Endothelial cell of umbilical vein (primary cell): ENCODE data around the gene CCER1. TPM values are rescaled to one million over a fixed set of nuclear protein-coding genes. Genes with fewer than 3 reads are reported as not detected.

Experiments used
- BruUV-seq: library from RNA; stranded (reverse); fragments of 400-500 nt; replicated peaks from 2 replicates; lab custom pipeline; 2021; lab: Mats Ljungman, UMichigan
- CTCF ChIA-PET: fragments of 300-600, 350-600 bp; sonication (Branson Sonifier 250); formaldehyde crosslinking; loops from one replicate; lab custom pipeline; 2021; ENCODE audit warnings: antibody characterized with exemption, inconsistent platforms; lab: Charles Lee
- POLR2A ChIA-PET: fragments of 300-600, 350-600 bp; sonication (Branson Sonifier 250); formaldehyde crosslinking; loops from one replicate; lab custom pipeline; 2021; ENCODE audit warnings: antibody characterized with exemption, inconsistent platforms; lab: Charles Lee
- DNase-seq: peaks from one replicate; pipeline ENCODE4 v3.0.0-alpha.2; 2011; ENCODE audit warnings: low read depth, low spot score
- FAIRE-seq: peaks from 2 replicates; lab custom pipeline; 2011; peaks lifted over from hg19 to GRCh38; lab: Jason Lieb, UNC
- H2AFZ ChIP-seq: 2 replicates; pipeline ENCODE4 v1.6.0; 2012; ENCODE audit warnings: low read depth, low read length, control low read depth, inconsistent platforms
- H3K27ac ChIP-seq: 2 replicates; pipeline ENCODE4 v1.5.1; 2011; ENCODE audit warnings: low read depth, mild to moderate bottlenecking, control low read depth, low read length, moderate library complexity; ENCODE audit not compliant: insufficient read depth
- H3K27me3 ChIP-seq, 2 experiments: 2 replicates each; pipeline versions ENCODE4 v1.6.0 to v1.6.1; 2011; ENCODE audit warnings: low read length in 2 of 2, mixed read lengths in 1 of 2; ENCODE audit not compliant: control insufficient read depth in 2 of 2, insufficient read depth in 2 of 2
- H3K36me3 ChIP-seq, 2 experiments: 2 replicates in 1 of 2; 3 replicates in 1 of 2; pipeline ENCODE4 v1.5.1; 2011; ENCODE audit warnings: low read length in 2 of 2, mild to moderate bottlenecking in 1 of 2, moderate library complexity in 1 of 2; ENCODE audit not compliant: control insufficient read depth in 2 of 2, insufficient read depth in 2 of 2; ENCODE audit errors: extremely low read depth in 1 of 2
- H3K4me1 ChIP-seq: 3 replicates; pipeline ENCODE4 v1.5.1; 2011; ENCODE audit warnings: mild to moderate bottlenecking, low read length; ENCODE audit not compliant: control insufficient read depth, insufficient read depth; ENCODE audit errors: extremely low read depth
- H3K4me2 ChIP-seq: 2 replicates; pipeline ENCODE4 v1.6.1; 2011; ENCODE audit warnings: low read length, control low read depth, mixed read lengths; ENCODE audit not compliant: insufficient read depth
- H3K4me3 ChIP-seq, 3 experiments: fragments of 200-600 bp in 1 of 3; sonication (generic), shearing (Covaris generic) in 1 of 3; replicated peaks in 1 of 3; 2 replicates each; pipeline ENCODE4 v1.5.1; 2011 to 2016; ENCODE audit warnings: control low read depth in 3 of 3, low read length in 3 of 3, mild to moderate bottlenecking in 2 of 3, inconsistent platforms in 1 of 3, low read depth in 1 of 3, moderate library complexity in 1 of 3; ENCODE audit not compliant: insufficient read depth in 1 of 3
- H3K79me2 ChIP-seq: 2 replicates; pipeline ENCODE4 v1.6.0; 2012; ENCODE audit warnings: low read length, inconsistent platforms; ENCODE audit not compliant: control insufficient read depth, insufficient read depth
- H3K9ac ChIP-seq: replicated peaks from 2 replicates; pipeline ENCODE3; 2011; ENCODE audit warnings: low read length, control low read depth; ENCODE audit not compliant: insufficient read depth; ENCODE audit errors: extremely low read depth
- H3K9me1 ChIP-seq: replicated peaks from 3 replicates; pipeline ENCODE4 v1.6.0; 2011; ENCODE audit warnings: mild to moderate bottlenecking, low read length; ENCODE audit not compliant: control insufficient read depth, insufficient read depth; ENCODE audit errors: extremely low read depth
- H3K9me3 ChIP-seq: replicated peaks from 2 replicates; pipeline ENCODE4 v1.5.1; 2012; ENCODE audit warnings: low read length, inconsistent platforms; ENCODE audit not compliant: control insufficient read depth, insufficient read depth
- H4K20me1 ChIP-seq: replicated peaks from 2 replicates; pipeline ENCODE3; 2011; ENCODE audit warnings: mild to moderate bottlenecking, low read length; ENCODE audit not compliant: control insufficient read depth, insufficient read depth; ENCODE audit errors: extremely low read depth
- FOS ChIP-seq: IDR thresholded peaks from 2 replicates; pipeline ENCODE4 v1.6.1; 2011; ENCODE audit warnings: mild to moderate bottlenecking, low read length, moderate library complexity, borderline replicate concordance; ENCODE audit not compliant: insufficient read depth
- JUN ChIP-seq: IDR thresholded peaks from 2 replicates; pipeline ENCODE4 v1.6.1; 2011; ENCODE audit warnings: borderline replicate concordance, low read depth; ENCODE audit not compliant: insufficient read length, insufficient read depth
- MYC ChIP-seq: IDR thresholded peaks from one replicate; pipeline ENCODE4 v1.6.1; 2011; ENCODE audit warnings: mild to moderate bottlenecking, low read depth, low read length
- POLR2A ChIP-seq: IDR thresholded peaks from 2 replicates; pipeline ENCODE4 v1.6.1; 2012; ENCODE audit warnings: low read depth, mild to moderate bottlenecking, control low read depth, low read length
- POLR2AphosphoS5 ChIP-seq: IDR thresholded peaks from 2 replicates; pipeline ENCODE4 v1.6.1; 2012; ENCODE audit warnings: low read depth, mild to moderate bottlenecking, control low read depth, low read length, moderate library complexity; ENCODE audit not compliant: insufficient read depth
- dilution Hi-C: fragments of 300-500 bp; cut with MboI; formaldehyde crosslinking; loops from one replicate; pipeline ENCODE4 v1.15.0; 2019; ENCODE audit warnings: low sequenced_read_pairs; ENCODE audit not compliant: extremely low pct_ligation_motif_present
- intact Hi-C: fragments of 100-400 bp; cut with micrococcal nuclease; formaldehyde crosslinking; loops from one replicate; pipeline ENCODE4 v1.10.0; 2022
- polyA plus RNA-seq, 4 experiments: library from polyadenylated mRNA; depleted of rRNA in 3 of 4; stranded (reverse) in 3 of 4; unstranded in 1 of 4; fragments of >200 nt; gene quantifications; 2 replicates each; pipeline versions ENCODE4 v1.2.1 to v1.2.3, GENCODE V29; 2011 to 2012; ENCODE audit warnings: missing spikeins in 1 of 4
- total RNA-seq: library from RNA; stranded (reverse); gene quantifications from 2 replicates; pipeline ENCODE4 v1.2.3, GENCODE V29; 2021
- TF ChIP-seq, protein P1 (sequence below): IDR thresholded peaks from 2 replicates; pipeline ENCODE4 v1.6.1; 2011; ENCODE audit not compliant: insufficient read depth, insufficient read length

The CCER1 gene
- total and polyA plus RNA-seq, 2 donors (not counting 3 experiments of a cell fraction or from before 2014, with no cell fraction given) = not detected

DNA sequence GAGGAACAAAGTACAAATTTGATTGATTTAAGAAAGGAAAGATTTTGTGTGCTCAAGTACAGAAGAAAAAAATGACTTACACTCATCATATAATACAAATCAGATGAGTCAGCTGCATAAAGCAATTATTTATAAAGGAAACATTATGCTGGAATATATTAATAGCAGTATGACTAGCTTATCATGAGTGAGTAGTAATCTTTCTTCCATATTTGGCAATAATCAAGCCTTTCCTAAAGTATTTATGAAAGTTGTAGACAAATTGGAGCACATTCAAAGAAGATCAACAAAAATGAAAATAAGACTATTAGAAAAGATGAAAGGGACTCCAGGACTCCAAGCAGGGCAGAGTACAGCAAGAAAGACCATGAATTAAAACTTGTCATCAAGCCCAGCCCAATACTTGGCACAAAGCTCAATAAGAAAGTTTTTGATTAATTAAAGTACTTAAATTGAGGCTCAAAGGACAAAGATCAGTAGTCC is 32.8 kb downstream of the CCER1 start:
- no peaks in the 10 kb centered on the region for H3K9me3 ChIP-seq
- H3K9ac ChIP-seq = peak overlapping the region; percentile 9
- H3K4me3 ChIP-seq = no peak overlapping the region
- peak overlapping the region; percentile 76 for H3K27ac ChIP-seq
- no peaks in the 10 kb centered on the region for H3K36me3 ChIP-seq
- H3K27me3 ChIP-seq = no peaks in the 10 kb centered on the region
- H3K4me1 ChIP-seq = peaks cover 10% of the 10 kb centered on the region
- ChIA-PET POLR2A (no interaction called here), CTCF (interaction anchor here (0.7 to 3.7 kb wide), 9 partner anchors 11 to 1379 kb away, joined by 3 to 14 read pairs (median 4); no protein-coding TSS in a partner anchor)
- TF ChIP-seq JUN (peak; percentile 81), FOS (peak; percentile 79)
- TF ChIP-seq, protein P1, sequence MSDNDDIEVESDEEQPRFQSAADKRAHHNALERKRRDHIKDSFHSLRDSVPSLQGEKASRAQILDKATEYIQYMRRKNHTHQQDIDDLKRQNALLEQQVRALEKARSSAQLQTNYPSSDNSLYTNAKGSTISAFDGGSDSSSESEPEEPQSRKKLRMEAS = no peak
- peak overlapping the region; percentile 34 for H3K4me2 ChIP-seq
- BruUV-seq = no TSS peak
- dilution Hi-C loops (no loop called here), intact Hi-C loops (no loop called here)
- H4K20me1 ChIP-seq = no peaks in the 10 kb centered on the region
- H3K9me1 ChIP-seq = peaks cover 2% of the 10 kb centered on the region
- no peaks in the 10 kb centered on the region for H3K79me2 ChIP-seq
- peak; percentile 77 for DNase-seq
- peak overlapping the region; percentile 20 for H2AFZ ChIP-seq
- no peak for FAIRE-seq

DNA sequence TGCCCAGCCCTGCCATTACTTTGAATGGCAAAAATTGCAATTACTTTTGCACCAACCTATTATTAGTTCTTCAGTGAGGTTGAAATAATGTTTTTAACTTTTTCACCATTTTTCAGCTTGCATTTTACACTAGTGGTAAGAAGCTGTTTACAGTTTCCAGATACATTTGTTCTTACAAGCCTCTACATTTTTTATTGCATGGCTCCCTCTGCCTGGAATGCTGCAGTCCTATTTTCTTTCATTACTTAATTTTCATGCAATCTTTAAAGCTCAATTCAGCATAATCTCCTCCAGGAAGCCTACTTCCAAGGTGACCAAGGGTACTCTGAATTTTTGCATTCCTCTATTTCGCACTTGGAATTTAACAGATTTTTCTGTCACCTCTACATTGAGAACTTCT is 33.4 kb downstream of the CCER1 start:
- no peaks in the 10 kb centered on the region for H4K20me1 ChIP-seq
- H3K36me3 ChIP-seq = no peaks in the 10 kb centered on the region
- no peak for TF ChIP-seq POLR2AphosphoS5
- no peak for TF ChIP-seq POLR2A
- TF ChIP-seq MYC = no peak
- TF ChIP-seq, protein P1 = no peak
- no peak for TF ChIP-seq FOS
- H3K4me2 ChIP-seq = peak overlapping the region; percentile 34
- no peaks in the 10 kb centered on the region for H3K9me3 ChIP-seq
- CTCF ChIA-PET = interaction anchor here (0.7 to 3.7 kb wide), 8 partner anchors 10 to 1379 kb away, joined by 3 to 14 read pairs (median 4); no protein-coding TSS in a partner anchor
- H3K27me3 ChIP-seq = no peaks in the 10 kb centered on the region
- no peaks in the 10 kb centered on the region for H3K79me2 ChIP-seq
- no peak overlapping the region for H3K4me3 ChIP-seq
- peak overlapping the region; percentile 76 for H3K27ac ChIP-seq
- peaks cover 2% of the 10 kb centered on the region for H3K9me1 ChIP-seq
- FAIRE-seq (no peak), DNase-seq (no peak)
- H3K4me1 ChIP-seq = peaks cover 10% of the 10 kb centered on the region
- POLR2A ChIA-PET = no interaction called here
- BruUV-seq = TSS peak; percentile 98
- H3K9ac ChIP-seq = peak overlapping the region; percentile 8
- dilution Hi-C loops = no loop called here
- no peak overlapping the region for H2AFZ ChIP-seq
- intact Hi-C loops = no loop called here
